ENCODE measurements around the gene CORO2B.

CORO2B gene

GRCh38 chr15:68614286-68615035 is 35.7 kb downstream of the CORO2B start:
- H3K4me3 ChIP-seq (ENCODE audit: low read depth, low read length) = no peak overlapping the region
- DNase-seq (ENCODE audit: low read depth) = no peak
- TF ChIP-seq CTCF (IDR thresholded peaks at IDR 0.05; ENCODE audit: insufficient read depth, low read depth, low read length, missing control alignments) = no peak

- no peak for DNase-seq (ENCODE audit: low read depth)
- TF ChIP-seq CTCF (IDR thresholded peaks at IDR 0.05; ENCODE audit: insufficient read depth, low read depth, low read length, missing control alignments) = no peak
These were observed 36.5 kb downstream of the CORO2B start for GRCh38 chr15:68615301-68615700.

GRCh38 chr15:68615811-68616210 is 37.0 kb downstream of the CORO2B start:
- no peak for TF ChIP-seq CTCF (IDR thresholded peaks at IDR 0.05; ENCODE audit: insufficient read depth, low read depth, low read length, missing control alignments)
- DNase-seq (ENCODE audit: low read depth) = no peak
- no peak overlapping the region for H3K4me3 ChIP-seq (ENCODE audit: low read depth, low read length)

More at GRCh38 chr15:68615301-68615700, 36.5 kb downstream of the CORO2B start:
- no peak overlapping the region for H3K4me3 ChIP-seq (ENCODE audit: low read depth, low read length)

GRCh38 chr15:68616397-68616796 is 37.6 kb downstream of the CORO2B start:
- no peak for TF ChIP-seq CTCF (IDR thresholded peaks at IDR 0.05; ENCODE audit: insufficient read depth, low read depth, low read length, missing control alignments)

GRCh38 chr15:68617001-68617400 is 38.2 kb downstream of the CORO2B start:
- no peak for DNase-seq (ENCODE audit: low read depth)
- no peak overlapping the region for H3K4me3 ChIP-seq (ENCODE audit: low read depth, low read length)
- no peak for TF ChIP-seq CTCF (IDR thresholded peaks at IDR 0.05; ENCODE audit: insufficient read depth, low read depth, low read length, missing control alignments)

More at GRCh38 chr15:68616397-68616796, 37.6 kb downstream of the CORO2B start:
- DNase-seq (ENCODE audit: low read depth) = no peak
- H3K4me3 ChIP-seq (ENCODE audit: low read depth, low read length) = no peak overlapping the region

GRCh38 chr15:68617777-68618176 is 39.0 kb downstream of the CORO2B start:
- no peak overlapping the region for H3K4me3 ChIP-seq (ENCODE audit: low read depth, low read length)
- no peak for TF ChIP-seq CTCF (IDR thresholded peaks at IDR 0.05; ENCODE audit: insufficient read depth, low read depth, low read length, missing control alignments)
- no peak for DNase-seq (ENCODE audit: low read depth)

GRCh38 chr15:68618394-68618793 is 39.6 kb downstream of the CORO2B start:
- DNase-seq (ENCODE audit: low read depth) = no peak
- H3K4me3 ChIP-seq (ENCODE audit: low read depth, low read length) = no peak overlapping the region
- TF ChIP-seq CTCF (IDR thresholded peaks at IDR 0.05; ENCODE audit: insufficient read depth, low read depth, low read length, missing control alignments) = no peak

Data from GM12865 (cell line).